ENCODE results near the gene GRK7.
"Not testable (repeated sequence)": the region's sequence is repeated elsewhere in the genome, so short reads cannot be mapped to it uniquely, and the experiment has no call there.

GRK7 gene

GRCh38 chr3:141762552-141762951 is 656 bp upstream of the GRK7 start:
- DNase-seq: not testable (repeated sequence)

DNA sequence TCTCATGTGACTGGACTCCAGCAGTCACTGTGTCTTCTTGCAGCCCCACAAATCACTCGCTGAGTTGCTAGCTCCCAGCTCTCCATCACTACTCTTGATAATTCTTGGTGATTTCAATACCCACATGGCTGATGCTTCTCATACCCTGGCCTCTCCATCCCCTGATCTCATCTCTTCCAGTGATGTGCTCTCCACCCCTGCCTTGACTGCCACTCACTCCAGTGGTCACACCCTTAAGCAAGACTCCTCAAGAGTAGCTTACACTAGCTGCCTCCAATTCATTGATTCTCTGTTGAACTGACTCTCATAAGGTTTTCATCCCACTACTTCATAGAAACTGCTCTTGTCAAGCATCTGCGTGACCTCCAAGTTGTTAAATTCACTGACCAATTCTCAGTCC is 837 bp downstream of the GRK7 start:
- no peak for DNase-seq

DNA sequence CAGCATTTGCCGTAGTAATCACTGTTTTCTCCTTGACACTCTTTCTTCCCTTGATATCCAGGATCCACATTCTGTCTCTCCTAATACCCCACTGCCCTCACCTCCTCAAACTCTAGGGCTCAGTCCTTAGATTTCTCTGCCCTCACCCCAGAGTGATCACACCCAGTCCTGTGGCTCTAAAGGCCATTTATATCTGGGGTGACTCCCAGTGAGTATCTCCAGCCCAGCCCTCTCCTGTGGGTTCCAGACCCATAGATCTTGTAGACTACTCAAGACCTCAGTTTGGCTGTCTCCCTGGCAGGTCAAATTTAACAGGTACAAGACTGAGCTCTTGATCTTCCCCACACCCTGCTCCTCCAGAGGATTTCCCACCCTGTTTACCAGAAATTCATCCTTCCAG is 1.3 kb downstream of the GRK7 start:
- no peak for DNase-seq

GRCh38 chr3:141764986-141765385 is 1.8 kb downstream of the GRK7 start:
- no peak for DNase-seq

DNA sequence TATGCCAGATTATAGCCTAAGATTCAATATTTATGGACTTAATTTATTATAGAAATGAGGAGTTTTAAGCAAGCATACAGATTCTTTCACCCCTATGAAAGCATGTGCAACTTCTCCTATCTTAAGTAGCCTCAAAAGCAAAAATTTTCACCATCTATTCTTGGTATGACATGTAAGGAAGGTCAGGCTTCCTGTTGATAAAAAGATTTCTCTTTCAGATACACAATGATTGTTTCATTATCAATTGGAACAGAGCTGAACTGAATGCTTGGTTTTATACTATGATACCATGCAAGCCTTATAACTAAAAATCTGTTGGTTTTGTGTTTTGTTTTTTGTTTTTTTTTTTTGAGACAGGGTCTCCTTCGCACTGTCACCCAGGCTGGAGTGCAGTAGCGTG is 3.9 kb downstream of the GRK7 start:
- DNase-seq: no peak

- DNase-seq: no peak
Observed at GRCh38 chr3:141769221-141769894, 6.2 kb downstream of the GRK7 start.

GRCh38 chr3:141773676-141774075 is 10.5 kb downstream of the GRK7 start:
- DNase-seq: no peak

DNA sequence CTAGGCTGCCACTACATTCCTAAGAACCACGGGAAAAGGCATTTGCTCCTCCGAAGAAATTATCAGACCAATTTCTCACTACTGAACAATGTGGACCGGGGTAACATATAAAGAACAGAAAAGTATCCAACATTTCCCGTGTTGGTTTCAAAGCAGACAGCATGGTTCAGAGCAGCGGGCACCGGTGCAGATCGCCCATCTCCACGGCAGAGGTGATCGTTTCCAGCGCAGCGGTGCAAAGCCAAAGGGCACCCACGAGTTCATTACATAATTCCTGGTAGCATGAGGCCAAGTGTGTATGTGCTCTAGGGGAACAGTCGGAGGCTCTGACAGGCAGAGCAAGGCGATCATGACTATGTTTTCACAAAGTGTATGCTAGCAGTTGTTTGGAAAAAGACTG is 13.2 kb downstream of the GRK7 start:
- no peak for DNase-seq

DNA sequence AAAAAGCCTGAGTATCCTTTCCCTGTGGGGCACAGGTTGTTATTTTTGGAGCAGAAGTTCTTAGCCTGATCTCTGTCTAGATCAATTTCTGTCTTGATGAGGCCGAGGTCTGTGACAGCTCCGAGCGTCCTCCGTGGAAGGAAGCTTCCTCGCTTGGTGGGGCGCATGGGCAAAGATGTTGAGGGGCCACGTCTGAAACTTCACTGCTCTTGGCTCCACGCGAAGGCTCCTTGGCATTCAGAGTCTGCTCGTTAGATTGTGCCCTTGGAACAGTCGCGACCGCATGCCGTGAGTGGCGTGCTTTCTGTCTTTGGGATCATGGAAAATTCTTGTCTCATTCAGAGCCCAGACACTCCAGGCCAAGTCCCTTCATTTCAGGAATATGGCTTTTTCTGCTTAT is 13.7 kb downstream of the GRK7 start:
- DNase-seq: no peak

DNA sequence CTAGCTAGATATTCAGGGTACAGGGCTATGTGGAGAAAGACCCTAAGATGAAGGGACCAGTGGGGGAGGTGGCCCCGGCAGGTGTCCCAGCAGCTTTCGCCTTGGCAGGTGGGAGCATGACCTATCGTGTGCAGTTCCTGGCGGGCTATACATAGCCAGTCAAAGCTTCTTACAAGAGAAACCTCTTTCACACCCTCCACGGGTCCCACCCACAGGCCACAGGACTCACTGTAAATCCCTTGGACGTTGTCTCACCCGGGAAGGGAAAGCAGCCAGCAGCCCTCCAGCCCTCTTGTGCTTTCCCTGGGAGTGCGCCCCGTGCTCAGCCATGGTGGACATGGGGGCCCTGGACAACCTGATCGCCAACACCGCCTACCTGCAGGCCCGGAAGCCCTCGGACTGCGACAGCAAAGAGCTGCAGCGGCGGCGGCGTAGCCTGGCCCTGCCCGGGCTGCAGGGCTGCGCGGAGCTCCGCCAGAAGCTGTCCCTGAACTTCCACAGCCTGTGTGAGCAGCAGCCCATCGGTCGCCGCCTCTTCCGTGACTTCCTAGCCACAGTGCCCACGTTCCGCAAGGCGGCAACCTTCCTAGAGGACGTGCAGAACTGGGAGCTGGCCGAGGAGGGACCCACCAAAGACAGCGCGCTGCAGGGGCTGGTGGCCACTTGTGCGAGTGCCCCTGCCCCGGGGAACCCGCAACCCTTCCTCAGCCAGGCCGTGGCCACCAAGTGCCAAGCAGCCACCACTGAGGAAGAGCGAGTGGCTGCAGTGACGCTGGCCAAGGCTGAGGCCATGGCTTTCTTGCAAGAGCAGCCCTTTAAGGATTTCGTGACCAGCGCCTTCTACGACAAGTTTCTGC is 15.0 kb downstream of the GRK7 start:
- no peak for DNase-seq

DNA sequence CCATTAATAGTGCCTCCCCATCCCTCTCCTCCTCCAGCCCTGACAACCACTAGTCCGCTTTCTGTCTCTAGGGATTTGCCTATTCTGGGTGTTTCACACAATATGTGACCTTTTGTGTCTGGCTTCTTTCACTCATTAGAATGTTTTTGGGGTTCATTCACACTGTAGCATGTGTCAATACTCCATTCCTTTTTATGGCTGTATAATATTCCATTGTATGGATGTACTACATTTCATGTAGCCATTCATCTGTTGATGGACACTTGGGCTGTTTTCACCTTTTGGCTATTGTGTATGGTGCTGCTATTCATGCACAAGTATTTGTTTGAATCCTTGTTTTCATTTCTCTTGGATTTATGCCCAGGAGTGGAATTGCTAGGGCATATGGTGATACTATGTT is 16.5 kb downstream of the GRK7 start:
- no peak for DNase-seq

DNA sequence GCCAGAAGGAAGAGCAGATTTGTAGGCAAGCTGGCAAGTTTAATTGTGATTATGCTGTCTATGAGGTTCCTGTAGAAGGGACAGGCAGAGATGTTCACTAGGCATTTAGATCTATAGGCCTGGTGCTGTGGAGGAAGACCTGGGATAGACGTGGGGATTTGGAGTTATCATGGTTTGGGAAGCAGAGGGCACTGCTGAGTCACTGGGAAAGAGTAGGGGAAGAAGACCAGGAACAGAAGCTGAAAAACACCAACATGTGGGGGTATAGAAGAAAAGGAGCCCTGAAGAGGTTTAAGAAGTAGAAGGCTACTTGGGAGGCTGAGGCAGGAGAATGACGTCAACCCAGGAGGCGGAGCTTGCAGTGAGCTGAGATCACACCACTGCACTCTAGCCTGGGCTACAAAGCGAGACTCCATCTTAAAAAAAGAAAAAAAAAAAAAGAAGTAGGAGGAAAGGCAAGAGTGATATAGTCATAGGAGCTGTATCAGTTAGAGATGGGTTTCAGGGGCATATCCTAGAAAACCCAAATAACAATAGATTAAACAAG is 19.3 kb downstream of the GRK7 start:
- DNase-seq: no peak

DNA sequence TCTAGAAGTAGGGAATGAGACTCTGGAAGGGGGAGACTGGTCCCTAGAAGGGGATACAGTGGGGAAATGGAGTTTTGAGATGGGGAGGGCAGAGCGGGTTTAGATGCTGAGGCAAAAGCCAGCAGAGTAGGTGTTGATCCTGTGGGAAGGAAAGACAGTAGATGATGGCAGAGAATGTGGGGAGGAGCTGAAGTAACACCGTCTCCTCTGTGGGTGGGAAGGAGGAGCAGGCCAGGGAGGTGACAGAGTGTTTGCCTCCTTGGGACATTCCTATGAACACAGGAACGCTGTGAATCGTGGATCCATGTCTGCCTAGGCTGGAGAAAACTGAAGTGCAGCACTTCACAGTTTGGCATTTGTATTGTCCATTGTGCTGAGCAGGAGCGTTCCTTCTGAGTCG is 20.4 kb downstream of the GRK7 start:
- DNase-seq: no peak

DNA sequence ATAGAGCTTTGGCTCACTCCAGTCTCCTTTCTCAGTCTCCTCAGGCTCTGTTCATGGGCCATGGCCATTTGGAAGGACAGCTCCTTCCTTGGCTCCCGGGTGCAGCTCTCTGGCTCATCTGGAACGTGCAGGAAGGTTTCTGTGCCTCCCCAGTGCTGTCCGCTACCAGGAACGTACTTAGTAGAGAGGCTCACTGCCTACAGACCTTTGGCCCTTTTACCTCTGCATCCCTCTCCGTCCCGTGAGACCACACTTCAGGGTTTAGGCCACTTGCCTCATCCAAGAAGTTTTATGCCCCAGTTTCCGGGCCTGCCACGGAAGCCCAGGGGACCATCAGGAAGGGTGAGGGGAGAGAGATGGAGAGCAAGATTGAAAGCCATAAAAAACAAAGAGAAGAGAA is 20.9 kb downstream of the GRK7 start:
- DNase-seq: no peak

DNA sequence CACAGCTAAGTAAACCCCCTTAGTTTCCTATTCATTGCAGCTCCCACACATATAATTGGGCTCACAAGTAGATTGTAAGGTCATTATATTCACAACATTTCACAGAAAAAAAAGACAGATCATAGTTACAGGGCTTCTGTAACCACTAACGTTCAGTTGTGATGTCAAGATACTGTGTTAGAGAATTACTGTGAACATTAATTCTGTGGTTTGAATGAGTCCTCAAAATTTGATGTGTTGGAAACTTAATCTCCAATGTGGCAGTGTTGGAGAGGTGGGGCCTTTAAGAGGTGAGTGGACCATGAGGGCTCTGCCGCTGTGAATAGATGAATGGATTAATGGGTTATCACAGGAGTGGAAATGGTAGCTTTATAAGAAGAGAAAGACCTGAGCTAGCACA is 21.3 kb downstream of the GRK7 start:
- DNase-seq: no peak

- no peak for DNase-seq
Observed at GRCh38 chr3:141788149-141788548, 24.9 kb downstream of the GRK7 start.

GRCh38 chr3:141788750-141789149 is 25.5 kb downstream of the GRK7 start:
- DNase-seq: not testable (repeated sequence)

DNA sequence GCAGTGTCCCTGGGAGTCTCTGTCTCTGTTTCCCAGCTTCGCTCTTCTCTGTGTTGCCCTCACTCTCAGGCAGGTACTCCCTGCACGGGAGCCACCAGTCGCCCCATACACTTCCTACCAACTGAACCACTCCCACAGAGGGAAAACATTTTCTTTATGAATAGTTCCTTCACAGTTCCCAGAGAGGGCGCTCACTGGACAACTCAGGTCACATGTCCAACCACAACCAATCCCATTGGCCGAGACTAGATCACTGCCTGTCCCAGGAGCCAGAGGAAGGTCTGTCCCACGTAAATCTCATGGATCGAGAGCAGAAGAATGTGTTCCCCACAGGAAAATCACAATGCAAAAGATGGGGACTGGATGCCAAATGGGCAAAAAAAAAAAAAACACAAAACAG is 26.1 kb downstream of the GRK7 start:
- DNase-seq: no peak

DNA sequence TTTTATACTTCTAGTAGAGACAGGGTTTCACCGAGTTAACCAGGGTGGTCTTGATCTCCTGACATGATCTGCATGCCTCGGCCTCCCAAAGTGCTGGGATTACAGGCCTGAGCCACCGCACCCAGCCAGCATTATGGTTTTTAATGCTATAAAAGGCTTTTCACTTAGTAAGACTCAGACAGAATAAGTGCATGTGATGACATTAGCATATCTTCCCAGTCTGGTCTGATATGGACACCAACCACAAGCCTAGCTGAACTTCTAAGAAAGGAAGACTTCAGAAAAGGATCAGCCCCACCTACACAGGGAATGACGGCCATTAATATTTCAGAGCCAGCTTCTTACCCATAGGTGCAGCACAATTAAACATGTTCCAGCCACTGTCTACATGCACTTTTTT is 27.0 kb downstream of the GRK7 start:
- no peak for DNase-seq

DNA sequence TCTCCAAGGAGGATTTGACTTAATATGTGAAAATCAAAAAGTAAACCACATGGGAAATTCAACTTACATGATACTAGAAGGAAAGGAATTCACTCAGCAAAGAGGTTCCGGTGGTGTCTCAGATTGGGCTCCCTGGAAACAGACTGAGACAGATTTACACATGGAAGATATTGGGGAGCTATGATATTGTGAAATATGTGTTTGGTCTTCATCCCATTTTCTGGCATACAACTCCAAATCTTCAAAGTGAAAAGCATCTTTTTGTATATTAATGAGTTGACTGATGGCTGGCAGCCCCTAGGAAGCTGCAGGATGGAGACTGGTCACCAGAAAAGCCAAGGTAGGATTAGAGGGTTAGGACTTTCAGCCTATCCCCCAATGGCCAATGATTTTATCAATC is 29.3 kb downstream of the GRK7 start:
- DNase-seq: no peak

- DNase-seq: no peak
Observed at GRCh38 chr3:141793476-141794260, 30.5 kb downstream of the GRK7 start.

- no peak for DNase-seq
Observed at GRCh38 chr3:141795276-141795675, 32.1 kb downstream of the GRK7 start.

GRCh38 chr3:141795741-141796080 is 32.5 kb downstream of the GRK7 start:
- DNase-seq: no peak
